Calu3 (cell line): Measurements from ENCODE around the gene ROS1. TPM values are rescaled to one million over a fixed set of nuclear protein-coding genes. Genes with fewer than 3 reads are reported as not detected.
"Not testable (repeated sequence)": the region's sequence is repeated elsewhere in the genome, so short reads cannot be mapped to it uniquely, and the experiment has no call there.

Source experiments
- BruUV-seq: library from RNA; stranded (reverse); fragments of 400-500 nt; replicated peaks from 2 replicates; lab custom pipeline; 2021; lab: Mats Ljungman, UMichigan
- CTCF ChIA-PET: fragments of 300-600 bp; sonication (Branson Sonifier 250); formaldehyde crosslinking; loops from one replicate; lab custom pipeline; 2022; ENCODE audit warnings: antibody characterized with exemption; lab: Charles Lee
- DNase-seq: peaks from one replicate; pipeline ENCODE4 v3.0.0; 2022
- H3K27ac Mint-ChIP-seq: one replicate; pipeline ENCODE4 v1.8.0; 2022; ENCODE audit warnings: mixed read lengths; ENCODE audit not compliant: unreplicated experiment
- H3K27me3 Mint-ChIP-seq: one replicate; pipeline ENCODE4 v1.8.0; 2022; ENCODE audit warnings: mixed read lengths; ENCODE audit not compliant: unreplicated experiment
- H3K36me3 Mint-ChIP-seq: one replicate; pipeline ENCODE4 v1.8.0; 2022; ENCODE audit warnings: mild to moderate bottlenecking, moderate library complexity, mixed read lengths; ENCODE audit not compliant: insufficient read depth, unreplicated experiment
- H3K4me1 Mint-ChIP-seq: one replicate; pipeline ENCODE4 v1.8.0; 2022; ENCODE audit warnings: mild to moderate bottlenecking, low read depth, mixed read lengths; ENCODE audit not compliant: unreplicated experiment
- H3K4me3 Mint-ChIP-seq: one replicate; pipeline ENCODE4 v1.8.0; 2022; ENCODE audit warnings: mild to moderate bottlenecking, low read depth, moderate library complexity, mixed read lengths; ENCODE audit not compliant: unreplicated experiment
- H3K9me3 Mint-ChIP-seq: one replicate; pipeline ENCODE4 v1.8.0; 2022; ENCODE audit warnings: low read depth, mixed read lengths; ENCODE audit not compliant: unreplicated experiment
- CTCF ChIP-seq: fragments of 200-600 bp; IDR thresholded peaks from one replicate; pipeline ENCODE4 v1.8.0; 2022; ENCODE audit warnings: antibody characterized with exemption; ENCODE audit not compliant: unreplicated experiment
- intact Hi-C: fragments of 100-400 bp; cut with micrococcal nuclease; formaldehyde crosslinking; loops from one replicate; pipeline ENCODE4 v1.10.0; 2022; ENCODE audit not compliant: unreplicated experiment
- total RNA-seq: library from RNA; stranded (reverse); gene quantifications from 2 replicates; pipeline ENCODE4 v1.2.3, GENCODE V29; 2022

Gene ROS1
- total RNA-seq, 1 experiment from 2014 or later = 8.1 TPM

- TF ChIP-seq CTCF = no peak
- Mint-ChIP-seq H3K4me3 (no peak overlapping the region), H3K36me3 (no peaks in the 10 kb centered on the region), H3K9me3 (no peaks in the 10 kb centered on the region), H3K4me1 (peaks cover 9% of the 10 kb centered on the region), H3K27me3 (peaks cover 34% of the 10 kb centered on the region), H3K27ac (no peak overlapping the region)
- intact Hi-C loops = no loop called here
- no peak for DNase-seq
- no TSS peak for BruUV-seq
- CTCF ChIA-PET = no interaction called here
Measured at GRCh38 chr6:117262799-117263198, 162.9 kb downstream of the ROS1 start.

GRCh38 chr6:117253785-117254184, 172.0 kb downstream of the ROS1 start:
- Mint-ChIP-seq H3K4me1 (no peaks in the 10 kb centered on the region), H3K27ac (no peak overlapping the region), H3K4me3 (no peak overlapping the region), H3K36me3 (no peaks in the 10 kb centered on the region), H3K27me3 (no peaks in the 10 kb centered on the region), H3K9me3 (peaks cover 2% of the 10 kb centered on the region)
- DNase-seq = no peak
- CTCF ChIA-PET = interaction anchor here (0.6 kb wide), 1 partner anchor 1140 kb away, joined by 3 read pairs; no protein-coding TSS in a partner anchor
- BruUV-seq = no TSS peak
- intact Hi-C loops = no loop called here
- no peak for TF ChIP-seq CTCF

- H3K4me3 Mint-ChIP-seq, H3K4me1 Mint-ChIP-seq, H3K36me3 Mint-ChIP-seq, DNase-seq, CTCF ChIA-PET, H3K9me3 Mint-ChIP-seq, intact Hi-C loops, H3K27me3 Mint-ChIP-seq, H3K27ac Mint-ChIP-seq, BruUV-seq: not testable (repeated sequence)
Measured at GRCh38 chr6:117244979-117245378, 180.8 kb downstream of the ROS1 start.

GRCh38 chr6:117244571-117244970, 181.2 kb downstream of the ROS1 start:
- intact Hi-C loops, BruUV-seq, H3K4me1 Mint-ChIP-seq, H3K9me3 Mint-ChIP-seq, H3K4me3 Mint-ChIP-seq, H3K27me3 Mint-ChIP-seq, DNase-seq, H3K27ac Mint-ChIP-seq, CTCF ChIA-PET, H3K36me3 Mint-ChIP-seq: not testable (repeated sequence)

Other genes with a start within 250 kb of the ROS1 start
- not detected in 2 replicates for gene VGLL2, start 160.4 kb downstream of the ROS1 start, total RNA-seq
- 22.3 and 28.2 TPM in 2 replicates for gene DCBLD1, start 56.7 kb upstream of the ROS1 start, total RNA-seq
- 28.8 and 33.5 TPM in 2 replicates for gene GOPC, start 176.6 kb upstream of the ROS1 start, total RNA-seq
- 45.9 and 52.0 TPM in 2 replicates for gene NUS1, start 249.5 kb upstream of the ROS1 start, total RNA-seq